Right ventricle myocardium inferior (tissue), 1 donor: ENCODE data around the gene ARFGAP1. TPM values are rescaled to one million over a fixed set of nuclear protein-coding genes. Genes with fewer than 3 reads are reported as not detected.

Source experiments
- ATAC-seq: fragments of 200-7000 bp; cut with Tn5 transposase; one replicate; pipeline ENCODE4 v1.9.1; 2020; ENCODE audit warnings: mild to moderate bottlenecking, moderate library complexity
- DNase-seq: peaks from one replicate; pipeline ENCODE4 v3.0.0; 2021; ENCODE audit errors: missing footprints
- intact Hi-C: fragments of 100-400 bp; cut with DNase I; formaldehyde crosslinking; loops from one replicate; pipeline ENCODE4 v1.11.0; 2022
- total RNA-seq: library from RNA; stranded (reverse); fragmentation: NEBNext Ultra II Directional; extraction: Animal tissue kit (Norgen Biotek cat#: 25700); gene quantifications from one replicate; pipeline ENCODE4 v1.2.1, GENCODE V29; 2021
- donor health status: DM: no; HTN: yes; CAD: no; lungs with severe emphysema.

ARFGAP1 gene
- total RNA-seq, 1 donor from 2014 or later = 28.8 TPM

DNA sequence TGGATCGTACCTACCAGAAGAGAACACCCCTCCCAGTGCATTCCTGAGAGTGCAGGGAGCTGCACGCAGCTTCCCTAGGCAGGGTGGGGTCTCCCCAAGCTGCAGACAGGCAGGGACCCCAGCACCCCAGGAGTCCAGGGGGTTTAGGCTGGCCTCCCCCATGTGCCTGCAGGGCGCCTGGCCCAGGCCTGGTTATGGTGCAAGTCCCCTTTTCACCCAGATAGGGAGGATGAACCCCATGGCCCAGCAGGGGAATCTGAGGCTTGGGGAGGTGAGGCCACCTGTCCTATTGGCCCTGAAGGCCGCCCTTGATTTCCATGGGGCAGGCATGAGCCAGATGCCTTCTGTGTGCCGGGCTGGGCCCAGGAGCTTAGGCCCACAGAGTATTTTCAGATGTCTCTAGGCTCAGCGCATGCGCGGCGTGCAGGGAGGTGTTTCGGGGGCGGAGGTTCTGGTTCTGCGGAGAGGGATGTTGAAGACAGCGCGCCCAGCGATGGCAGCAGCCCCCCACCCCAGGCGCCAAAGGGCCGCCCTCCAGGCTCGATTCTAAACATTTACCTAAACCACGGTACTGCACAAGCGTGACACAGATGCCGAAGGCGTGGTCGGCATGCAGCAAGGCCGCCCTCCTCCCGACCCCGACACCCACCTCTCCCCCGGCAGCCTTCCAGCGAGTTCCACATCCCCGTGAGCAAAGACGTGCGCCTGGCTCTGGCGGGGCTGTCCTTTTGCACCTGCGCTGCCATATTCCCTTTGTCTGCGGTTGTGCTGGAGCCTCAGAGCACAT is 49.7 kb downstream of the ARFGAP1 start:
- ATAC-seq (no peak), DNase-seq (peak; percentile 60)
- intact Hi-C loops = no loop called here

DNA sequence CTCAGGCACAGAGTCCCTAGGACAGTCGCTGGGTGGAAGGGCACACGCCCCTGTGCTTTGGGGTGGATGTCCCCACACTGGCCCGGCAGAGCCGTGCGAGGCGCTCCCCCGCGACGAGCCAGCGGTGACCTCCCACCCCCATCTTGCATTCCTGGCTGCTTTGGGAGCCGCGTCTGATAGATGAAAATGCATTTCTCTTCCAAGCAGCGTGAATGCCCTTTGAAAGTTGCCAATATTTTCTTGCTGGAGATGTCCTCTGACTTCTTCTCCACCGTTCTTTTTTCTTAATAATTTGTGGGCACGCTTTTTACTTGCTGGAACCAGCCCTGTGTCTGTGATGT is 50.3 kb downstream of the ARFGAP1 start:
- peak; percentile 18 for DNase-seq
- ATAC-seq = no peak
- intact Hi-C loops = no loop called here

DNA sequence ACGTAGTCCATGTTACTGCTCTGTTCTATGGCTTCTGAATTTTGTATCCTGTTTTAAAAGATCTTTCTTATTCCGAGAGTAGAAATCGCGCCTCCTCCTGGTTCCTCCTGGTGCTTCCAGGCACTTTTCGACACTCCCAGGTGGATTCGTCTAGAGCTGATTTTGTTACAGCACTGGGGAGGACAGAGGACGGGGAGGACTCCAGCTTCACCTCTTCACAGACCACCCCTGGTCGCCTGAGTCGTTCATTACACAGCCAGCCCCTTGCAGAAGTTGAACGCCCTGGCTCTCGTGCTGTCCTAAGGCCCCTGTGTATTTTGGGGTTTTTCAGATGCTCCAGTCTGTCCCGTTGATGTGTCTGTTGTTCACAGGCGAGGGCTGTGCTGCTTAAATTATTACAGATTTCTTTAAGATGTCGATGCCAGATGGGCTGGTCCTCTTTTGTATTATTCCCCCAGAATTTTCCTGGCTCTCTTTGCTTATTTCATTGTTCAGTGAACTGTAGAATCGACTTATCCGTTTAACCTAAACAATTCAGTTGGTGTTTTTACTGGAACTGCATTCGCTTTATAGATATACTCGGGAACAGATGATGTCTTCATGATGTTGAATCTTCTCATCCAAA is 50.9 kb downstream of the ARFGAP1 start:
- intact Hi-C loops = no loop called here
- DNase-seq = peak; percentile 31
- no peak for ATAC-seq

DNA sequence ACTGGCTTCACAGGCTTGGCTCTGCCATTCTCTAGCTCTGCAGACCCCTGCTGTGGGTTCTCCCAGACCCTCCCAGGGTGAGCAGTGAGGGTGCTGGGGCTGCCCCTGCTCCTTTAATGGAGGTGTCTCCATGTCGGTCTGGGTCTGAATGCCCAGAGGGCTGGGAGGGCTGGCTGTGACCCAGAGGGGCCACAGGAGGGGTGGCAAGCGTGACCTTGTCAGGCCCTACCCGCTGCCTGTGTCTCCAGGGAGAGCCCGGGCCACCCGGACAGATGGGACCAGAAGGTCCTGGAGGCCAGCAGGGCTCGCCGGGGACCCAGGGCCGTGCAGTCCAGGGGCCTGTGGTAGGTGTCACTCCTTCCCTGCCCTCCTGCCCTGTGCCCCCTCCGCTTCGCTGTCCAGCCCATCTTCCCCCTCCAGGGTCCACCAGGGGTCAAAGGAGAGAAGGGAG is 52.4 kb downstream of the ARFGAP1 start:
- intact Hi-C loops = no loop called here
- peak; percentile 16 for DNase-seq
- ATAC-seq = no peak

DNA sequence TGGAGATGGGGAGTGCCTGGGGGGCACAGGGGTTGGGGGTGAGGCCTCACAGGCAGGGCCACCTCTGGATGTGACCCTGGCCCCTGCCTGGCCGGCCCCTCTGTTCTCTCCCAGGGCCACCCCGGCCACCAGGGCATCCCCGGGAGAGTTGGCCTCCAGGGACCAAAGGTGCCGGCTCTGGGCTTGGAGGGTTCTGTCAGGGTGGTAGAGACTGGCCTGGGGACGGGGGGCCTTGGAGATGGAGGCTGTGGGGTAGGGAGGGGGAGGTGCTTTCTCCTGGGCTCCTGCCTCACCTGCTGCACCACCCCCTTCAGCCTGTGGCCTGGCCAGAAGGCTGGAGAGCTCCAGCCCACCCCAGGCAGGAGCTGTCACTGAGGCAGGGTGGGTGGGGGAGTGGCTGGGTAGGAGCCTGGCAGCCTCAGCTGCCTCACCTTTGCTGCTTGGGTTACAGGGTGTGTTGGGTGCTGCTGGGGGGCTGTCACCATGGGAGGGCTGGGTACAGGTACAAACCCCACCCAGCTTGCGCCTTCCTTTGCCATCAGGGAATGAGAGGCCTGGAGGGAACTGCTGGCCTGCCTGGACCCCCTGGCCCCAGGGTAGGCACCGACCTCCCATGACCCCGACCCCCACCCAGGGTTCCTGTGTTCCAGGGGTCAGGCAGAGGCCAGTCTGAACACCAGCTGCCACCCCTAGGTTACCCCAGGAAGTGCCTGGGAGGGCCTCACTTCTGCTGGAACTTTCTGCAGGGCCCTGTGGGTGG is 53.1 kb downstream of the ARFGAP1 start:
- no peak for ATAC-seq
- DNase-seq = no peak
- intact Hi-C loops = no loop called here

DNA sequence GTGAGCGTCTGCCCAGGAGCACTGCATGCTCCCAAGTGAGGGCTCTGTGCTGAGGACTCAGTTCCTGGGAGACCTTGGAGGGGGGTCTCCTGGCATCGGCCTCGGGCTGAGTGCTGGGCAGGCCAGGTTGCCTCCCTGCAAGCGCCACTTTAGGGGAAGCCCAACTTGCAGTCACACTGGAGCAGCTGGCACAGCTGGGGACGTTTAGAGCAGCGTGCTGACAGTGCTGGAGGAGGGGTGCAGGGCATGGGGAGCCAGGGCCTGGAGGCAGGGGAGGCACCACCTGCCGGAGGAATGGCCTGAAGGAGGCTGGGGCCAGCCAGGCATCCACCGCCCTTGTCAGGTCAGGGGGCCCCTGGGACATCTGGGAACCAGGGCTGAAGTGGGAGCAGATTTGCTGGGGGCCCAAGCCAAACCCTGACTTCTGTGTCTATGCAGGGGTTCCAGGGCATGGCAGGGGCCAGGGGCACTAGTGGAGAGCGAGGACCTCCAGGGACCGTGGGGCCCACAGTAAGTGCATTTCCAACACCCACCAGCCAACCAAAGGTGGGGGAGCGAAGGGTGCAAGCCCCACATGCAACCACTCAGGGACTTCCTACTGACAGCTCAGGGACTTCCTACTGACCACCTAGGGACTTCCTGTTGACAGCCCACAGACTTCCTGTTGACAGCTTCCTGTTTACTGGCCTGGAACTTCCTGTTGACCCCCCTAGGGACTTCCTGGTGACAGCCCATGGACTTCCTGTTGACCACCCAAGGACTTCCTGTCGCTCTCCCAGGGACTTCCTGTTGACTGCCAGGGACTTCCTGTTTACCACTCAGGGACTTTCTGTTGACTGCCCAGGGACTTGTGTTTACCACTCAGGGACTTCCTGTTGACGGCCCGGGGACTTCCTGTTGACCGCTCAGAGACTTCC is 54.0 kb downstream of the ARFGAP1 start:
- DNase-seq = peak; percentile 21
- intact Hi-C loops = no loop called here
- no peak for ATAC-seq

DNA sequence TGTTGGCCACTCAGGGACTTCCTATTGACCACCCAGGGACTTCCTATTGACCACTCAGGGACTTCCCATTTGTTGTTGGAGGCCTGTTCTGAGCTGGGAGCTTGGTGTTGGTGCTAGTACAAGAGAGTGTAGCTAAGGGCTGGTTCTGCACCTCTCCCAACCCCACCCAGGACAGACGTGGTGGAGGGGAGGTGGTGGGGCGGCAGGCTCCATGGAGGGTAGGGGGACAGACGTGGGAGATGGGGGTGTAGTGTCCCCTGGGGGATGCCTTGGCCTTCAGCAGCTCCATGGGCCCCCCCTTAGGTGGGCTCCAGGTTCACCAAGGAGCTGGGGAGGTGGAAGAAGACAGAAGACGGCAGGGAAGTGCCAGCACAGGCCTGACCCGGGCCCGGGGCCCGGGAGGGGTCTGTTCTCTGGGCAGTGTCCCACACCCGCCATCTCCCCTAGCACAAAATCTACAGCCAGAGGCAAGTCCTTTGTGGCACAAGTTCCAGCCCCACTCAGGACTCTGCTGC is 54.7 kb downstream of the ARFGAP1 start:
- ATAC-seq = no peak
- DNase-seq = peak; percentile 20
- intact Hi-C loops = no loop called here

DNA sequence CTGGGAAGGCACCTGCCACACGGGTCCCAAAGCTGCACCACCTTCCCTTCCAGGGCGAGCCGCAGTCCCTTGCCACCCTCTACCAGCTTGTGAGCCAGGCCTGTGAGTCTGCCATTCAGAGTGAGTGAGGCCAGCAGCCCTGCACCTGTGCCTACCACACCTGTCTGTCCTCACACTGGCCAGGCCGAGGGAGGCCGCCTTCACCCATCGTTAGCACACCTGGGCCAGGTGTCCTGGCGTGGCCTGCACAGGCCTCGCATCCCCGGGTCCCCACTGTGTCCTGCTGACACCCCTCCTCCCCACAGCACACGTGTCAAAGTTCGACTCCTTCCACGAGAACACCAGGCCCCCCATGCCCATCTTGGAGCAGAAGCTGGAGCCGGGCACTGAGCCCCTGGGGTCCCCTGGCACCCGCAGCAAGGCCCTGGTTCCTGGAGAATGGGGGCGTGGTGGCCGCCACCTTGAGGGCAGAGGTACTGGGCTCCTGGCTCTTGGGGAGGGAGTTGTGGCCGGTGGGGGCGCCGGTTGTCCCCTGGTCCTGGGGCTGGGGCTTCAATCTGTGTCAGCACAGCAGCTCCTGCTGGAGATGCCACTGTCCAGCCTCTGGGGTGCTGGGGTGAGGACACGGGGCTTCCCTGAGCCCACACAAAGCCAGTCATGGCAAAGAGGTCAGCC is 55.5 kb downstream of the ARFGAP1 start:
- DNase-seq (peak; percentile 63), ATAC-seq (no peak)
- intact Hi-C loops = no loop called here

DNA sequence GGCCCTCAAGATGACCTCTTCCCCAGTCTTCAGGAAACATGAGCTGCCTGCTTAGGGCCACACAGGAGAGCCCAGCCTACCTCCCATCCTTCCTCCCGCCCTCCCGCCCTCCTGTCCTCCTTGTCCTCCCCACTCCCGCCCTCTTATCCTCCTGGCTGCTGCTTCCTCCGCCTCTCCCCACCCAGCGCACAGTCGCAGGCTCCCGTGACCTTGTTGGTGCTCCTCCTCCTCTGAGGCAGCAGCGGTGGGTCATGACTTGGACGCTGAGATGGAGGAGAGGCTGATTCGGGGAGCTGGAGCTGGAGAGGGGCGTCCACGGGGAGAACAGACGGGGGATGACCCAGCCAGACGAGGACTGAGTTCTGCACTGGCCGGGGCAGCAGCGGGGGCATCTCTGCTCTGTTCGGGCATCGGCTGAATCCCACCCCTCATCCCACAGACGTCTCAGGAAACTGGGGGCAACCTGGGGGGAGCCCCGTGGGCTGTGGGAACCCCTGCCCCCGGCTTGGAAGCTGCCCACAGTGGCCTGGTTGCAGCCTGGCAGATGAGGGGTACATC is 56.2 kb downstream of the ARFGAP1 start:
- ATAC-seq (no peak), DNase-seq (peak; percentile 17)
- intact Hi-C loops = no loop called here

DNA sequence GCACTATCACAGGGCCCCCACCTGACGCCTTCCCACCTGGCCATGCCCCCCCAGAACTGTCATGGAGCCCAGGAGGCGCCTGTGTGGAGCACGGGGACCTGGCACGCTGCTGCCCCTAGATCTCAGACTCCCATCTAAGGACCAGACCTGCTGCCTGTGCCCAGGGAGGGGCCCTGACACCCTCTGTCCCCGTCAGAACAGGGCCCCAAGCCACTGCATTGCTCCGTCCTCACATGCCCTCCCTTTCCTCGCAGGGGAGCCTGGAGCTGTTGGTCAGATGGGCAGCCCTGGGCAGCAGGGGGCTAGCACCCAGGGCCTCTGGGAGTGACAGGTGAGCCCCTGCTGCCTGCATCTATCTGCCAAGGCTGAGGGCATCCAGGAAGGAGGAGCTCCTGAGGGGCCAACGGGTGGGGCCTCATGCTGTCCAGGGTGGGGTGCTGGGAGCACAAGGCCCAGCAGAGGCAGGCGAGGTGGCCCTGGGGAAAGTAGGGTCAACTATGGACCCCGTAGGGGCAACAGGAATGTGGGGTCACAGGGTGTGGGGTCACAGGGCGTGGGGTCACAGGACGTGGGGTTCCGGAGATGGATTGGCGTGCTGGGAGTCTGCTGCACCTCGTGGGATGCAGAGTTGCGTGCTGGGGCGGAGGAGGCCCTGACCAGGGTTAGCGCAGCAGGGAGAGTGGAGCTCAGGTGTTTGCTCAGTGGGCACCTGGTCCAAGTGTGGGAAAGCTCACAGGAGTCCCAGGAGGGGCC is 56.9 kb downstream of the ARFGAP1 start:
- DNase-seq = peak; percentile 53
- ATAC-seq = no peak
- intact Hi-C loops = no loop called here

DNA sequence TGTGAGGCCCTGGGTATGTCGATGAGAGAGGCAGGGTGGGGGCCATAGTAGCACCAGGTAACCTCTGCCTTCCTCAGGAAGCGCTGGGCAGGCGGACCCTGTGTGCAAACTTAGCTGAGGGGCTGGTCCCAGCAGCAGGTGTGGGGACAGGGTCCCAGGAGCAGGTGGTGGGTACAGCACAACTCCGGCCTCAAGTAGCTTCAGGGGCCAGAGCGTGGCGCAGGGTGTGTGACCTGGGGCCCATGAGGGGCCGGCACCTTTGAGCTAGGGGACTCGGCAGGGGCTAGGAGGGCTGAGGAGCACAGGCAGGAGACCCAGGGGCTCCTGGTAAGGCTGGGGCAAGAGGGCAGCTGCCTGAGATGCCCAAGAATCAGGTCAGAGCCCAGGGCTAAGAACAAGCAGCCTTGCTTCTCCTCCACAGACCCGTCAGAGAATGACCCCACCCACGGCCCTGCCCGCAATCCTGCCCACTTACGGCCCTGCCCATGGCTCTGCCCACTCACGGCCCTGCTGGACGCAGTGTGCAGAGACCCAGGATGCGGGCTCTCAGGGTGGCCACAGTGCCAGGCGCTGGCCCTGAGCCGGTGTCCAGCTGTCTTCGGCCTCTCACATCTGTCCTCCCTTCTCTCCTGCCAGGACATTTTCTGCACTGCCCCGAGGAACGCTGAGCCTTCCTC is 57.6 kb downstream of the ARFGAP1 start:
- peak; percentile 58 for DNase-seq
- intact Hi-C loops = no loop called here

DNA sequence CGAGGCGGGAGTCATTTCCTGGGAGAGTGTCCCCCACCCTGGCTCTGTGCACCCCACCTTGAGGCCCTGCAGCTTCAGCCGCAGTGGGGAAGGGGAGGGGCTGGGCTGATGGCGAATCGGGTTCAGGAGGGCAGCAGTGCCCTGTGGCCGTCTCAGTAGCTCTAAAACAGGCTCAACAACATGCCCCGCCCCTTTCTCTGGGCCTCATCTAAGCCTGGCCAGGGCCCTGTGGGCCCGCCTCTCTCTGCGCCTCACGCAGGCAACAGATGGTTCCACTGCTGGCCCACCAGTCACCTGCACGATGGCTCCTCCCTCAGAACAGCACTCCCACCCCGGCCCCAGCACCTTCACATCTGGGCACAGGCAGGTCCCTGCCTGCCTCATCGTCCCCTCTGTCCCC is 58.3 kb downstream of the ARFGAP1 start:
- intact Hi-C loops = no loop called here
- ATAC-seq (no peak), DNase-seq (peak; percentile 11)

More for the DNA sequence above, 57.6 kb downstream of the ARFGAP1 start:
- ATAC-seq = no peak

DNA sequence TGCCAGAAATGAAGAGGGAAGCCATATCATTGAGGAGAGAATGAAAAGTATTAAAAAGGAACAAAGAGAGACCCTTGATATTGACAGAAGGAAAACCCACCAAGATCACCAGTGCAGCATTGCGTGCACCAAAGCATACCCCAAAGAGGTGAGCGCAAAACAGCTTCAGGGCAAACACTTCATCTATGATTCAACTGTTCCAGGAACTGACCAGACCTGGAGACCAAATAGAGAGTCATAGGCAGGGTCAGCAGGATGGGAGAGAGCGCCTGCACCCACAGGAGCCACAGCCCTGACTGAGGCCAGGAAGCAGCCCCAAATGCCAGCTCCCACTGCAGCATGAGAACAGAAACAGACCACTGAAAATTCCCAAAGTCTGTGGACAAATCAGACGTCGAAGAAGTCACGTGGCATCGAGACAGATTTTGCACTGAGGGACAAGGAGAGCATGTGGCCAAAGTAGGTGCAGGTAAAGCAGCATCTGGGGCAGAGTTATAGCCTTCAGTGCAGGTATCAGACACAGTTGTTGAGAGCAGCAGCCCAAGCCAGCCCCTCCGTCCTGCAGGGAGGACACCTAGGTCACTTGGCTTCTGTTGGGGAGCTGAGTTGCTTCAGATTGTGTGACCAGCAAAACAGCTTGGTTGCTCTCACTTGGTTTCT is 59.3 kb downstream of the ARFGAP1 start:
- DNase-seq (peak; percentile 25), ATAC-seq (no peak)
- intact Hi-C loops = no loop called here

DNA sequence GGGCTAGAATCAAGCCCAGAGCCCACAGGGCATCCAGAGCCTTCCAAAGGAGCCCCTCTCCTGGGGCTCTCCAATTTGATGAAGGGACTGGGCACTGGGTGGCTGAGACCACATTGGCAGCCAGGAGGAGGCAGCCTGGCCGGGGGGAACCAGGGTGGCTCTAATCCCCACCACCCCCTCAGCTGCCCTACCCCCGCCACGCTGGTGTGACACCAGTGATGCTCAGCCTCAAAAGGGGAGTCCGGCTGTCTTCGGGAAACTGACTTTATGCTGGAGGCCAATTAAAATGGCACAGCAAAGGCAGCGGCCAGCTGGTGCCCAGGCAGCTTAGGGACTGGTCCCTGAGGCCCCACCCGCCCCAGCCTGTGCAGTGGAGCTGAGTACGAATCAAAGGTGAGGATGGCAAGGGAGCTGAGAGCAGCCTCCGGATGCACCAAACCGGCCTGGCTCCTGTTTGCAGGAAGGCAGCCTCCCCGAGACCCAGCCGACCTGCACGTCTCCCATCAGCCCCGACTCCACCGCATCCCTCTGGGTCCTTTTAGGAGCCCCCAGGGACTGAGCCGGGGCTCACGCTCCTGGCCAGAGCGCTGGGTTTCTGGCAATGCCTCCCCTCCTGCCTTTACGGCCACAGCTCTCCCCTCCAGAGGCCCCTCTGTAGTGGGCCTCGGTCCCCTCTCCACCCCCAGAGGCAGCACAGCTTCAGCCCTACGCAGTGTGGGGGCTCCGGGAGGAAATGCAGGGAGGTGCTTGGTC is 60.1 kb downstream of the ARFGAP1 start:
- peak; percentile 57 for DNase-seq
- intact Hi-C loops = no loop called here
- ATAC-seq = no peak

DNA sequence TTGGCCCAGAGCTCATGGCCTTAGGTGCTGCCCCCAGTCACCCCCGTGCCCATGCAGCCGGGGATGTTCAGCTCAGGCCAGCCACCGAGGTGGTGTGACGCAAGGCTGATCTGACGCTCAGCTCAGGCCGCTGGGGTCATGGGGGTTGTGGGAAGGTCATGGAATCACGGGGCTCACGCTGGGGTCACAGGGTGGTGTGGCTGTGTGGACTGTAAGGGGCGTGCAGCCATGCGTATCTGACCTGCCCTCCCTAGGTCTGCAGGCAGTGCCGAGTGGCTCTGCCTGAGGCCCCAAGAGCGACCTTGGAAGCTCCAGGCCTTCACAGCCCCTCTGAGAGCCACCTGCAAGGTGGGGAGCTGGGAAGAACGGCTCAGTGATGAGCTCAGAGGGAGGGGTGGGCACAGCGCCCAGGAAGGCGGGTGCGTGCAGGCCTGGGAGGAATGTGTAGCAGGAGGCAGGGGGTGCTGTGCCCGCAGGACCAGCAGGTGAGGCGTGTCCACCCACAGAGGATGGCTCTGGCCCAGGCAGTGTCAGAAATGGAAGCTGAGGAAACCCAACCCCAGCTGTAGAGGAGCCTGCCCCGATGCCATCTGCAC is 60.7 kb downstream of the ARFGAP1 start:
- no peak for ATAC-seq
- DNase-seq = peak; percentile 50
- intact Hi-C loops = no loop called here
